Progenitor cell of endocrine pancreas (in vitro differentiated cells): ENCODE measurements around the gene SCN3A. TPM values are rescaled to one million over a fixed set of nuclear protein-coding genes. Genes with fewer than 3 reads are reported as not detected.

ENCODE experiments used
- DNase-seq: peaks from one replicate; pipeline ENCODE4 v3.0.0; 2021; ENCODE audit warnings: low spot score; ENCODE audit not compliant: unreplicated experiment
- H3K27ac Mint-ChIP-seq: 2 replicates; pipeline ENCODE4 v1.8.0; 2021; ENCODE audit warnings: mild to moderate bottlenecking, moderate library complexity, mixed read lengths
- H3K27me3 Mint-ChIP-seq: 2 replicates; pipeline ENCODE4 v1.8.0; 2021; ENCODE audit warnings: mixed read lengths
- H3K36me3 Mint-ChIP-seq: 2 replicates; pipeline ENCODE4 v1.8.0; 2022; ENCODE audit warnings: mixed read lengths; ENCODE audit not compliant: insufficient read depth
- H3K4me1 Mint-ChIP-seq: 2 replicates; pipeline ENCODE4 v1.8.0; 2021; ENCODE audit warnings: low read depth, mixed read lengths
- H3K4me3 Mint-ChIP-seq: 2 replicates; pipeline ENCODE4 v1.8.0; 2021; ENCODE audit warnings: low read depth, mild to moderate bottlenecking, moderate library complexity, mixed read lengths
- H3K9me3 Mint-ChIP-seq: 2 replicates; pipeline ENCODE4 v1.8.0; 2021; ENCODE audit warnings: low read depth, mixed read lengths
- total RNA-seq: library from RNA; stranded (reverse); gene quantifications from 2 replicates; pipeline ENCODE4 v1.2.1, GENCODE V29; 2021
- TF ChIP-seq, protein P1 (sequence below): fragments of 200-600 bp; sonication (generic); IDR thresholded peaks from one replicate; pipeline ENCODE4 v1.5.0; 2021; ENCODE audit warnings: antibody characterized with exemption, mild to moderate bottlenecking; ENCODE audit not compliant: unreplicated experiment

SCN3A gene
- total RNA-seq, 1 donor from 2014 or later, result 4.7 TPM

DNA sequence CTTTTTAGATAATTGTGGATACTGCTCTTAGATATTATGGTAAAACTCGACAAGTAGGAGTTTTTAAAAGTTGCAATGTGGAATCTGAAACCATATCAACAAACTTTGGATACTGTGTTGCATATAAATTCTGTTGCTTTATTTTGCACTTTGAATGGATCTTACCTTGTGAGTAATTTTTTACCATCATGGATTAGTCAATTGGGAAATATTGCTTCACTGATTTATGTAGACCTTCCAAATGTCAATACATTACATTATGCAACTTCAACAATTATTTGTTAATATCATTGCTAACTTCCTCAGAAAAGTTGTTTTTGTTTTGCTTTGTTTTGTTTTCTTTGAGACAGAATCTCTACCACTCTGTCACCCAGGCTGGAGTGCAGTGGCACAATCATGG lies 146.5 kb downstream of the SCN3A start:
- Mint-ChIP-seq H3K4me3 (no peak overlapping the region), H3K27me3 (no peaks in the 10 kb centered on the region), H3K4me1 (peaks cover 14% of the 10 kb centered on the region), H3K9me3 (no peaks in the 10 kb centered on the region), H3K36me3 (no peaks in the 10 kb centered on the region), H3K27ac (no peak overlapping the region)
- TF ChIP-seq, protein P1, sequence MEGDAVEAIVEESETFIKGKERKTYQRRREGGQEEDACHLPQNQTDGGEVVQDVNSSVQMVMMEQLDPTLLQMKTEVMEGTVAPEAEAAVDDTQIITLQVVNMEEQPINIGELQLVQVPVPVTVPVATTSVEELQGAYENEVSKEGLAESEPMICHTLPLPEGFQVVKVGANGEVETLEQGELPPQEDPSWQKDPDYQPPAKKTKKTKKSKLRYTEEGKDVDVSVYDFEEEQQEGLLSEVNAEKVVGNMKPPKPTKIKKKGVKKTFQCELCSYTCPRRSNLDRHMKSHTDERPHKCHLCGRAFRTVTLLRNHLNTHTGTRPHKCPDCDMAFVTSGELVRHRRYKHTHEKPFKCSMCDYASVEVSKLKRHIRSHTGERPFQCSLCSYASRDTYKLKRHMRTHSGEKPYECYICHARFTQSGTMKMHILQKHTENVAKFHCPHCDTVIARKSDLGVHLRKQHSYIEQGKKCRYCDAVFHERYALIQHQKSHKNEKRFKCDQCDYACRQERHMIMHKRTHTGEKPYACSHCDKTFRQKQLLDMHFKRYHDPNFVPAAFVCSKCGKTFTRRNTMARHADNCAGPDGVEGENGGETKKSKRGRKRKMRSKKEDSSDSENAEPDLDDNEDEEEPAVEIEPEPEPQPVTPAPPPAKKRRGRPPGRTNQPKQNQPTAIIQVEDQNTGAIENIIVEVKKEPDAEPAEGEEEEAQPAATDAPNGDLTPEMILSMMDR, result no peak
- no peak for DNase-seq

DNA sequence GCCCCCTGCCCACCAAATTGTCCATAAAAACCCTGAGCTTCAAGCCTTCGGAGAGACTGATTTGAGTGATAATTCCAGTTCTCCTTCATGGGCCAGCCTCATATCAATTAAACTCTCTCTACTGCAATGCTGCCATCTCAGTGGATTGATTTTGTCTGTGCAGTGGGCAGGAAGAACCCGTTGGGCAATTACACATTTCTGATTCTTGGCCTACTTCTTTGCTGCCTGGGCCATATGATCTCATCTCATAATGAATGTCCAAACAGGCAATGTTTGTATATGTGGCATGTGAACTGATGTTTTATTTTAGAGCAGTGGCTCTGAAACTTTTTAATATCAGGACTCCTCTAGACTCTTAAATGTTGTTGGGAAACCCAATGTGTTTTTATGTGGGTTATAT lies 147.3 kb downstream of the SCN3A start:
- Mint-ChIP-seq H3K9me3 (no peaks in the 10 kb centered on the region), H3K36me3 (no peaks in the 10 kb centered on the region), H3K27ac (no peak overlapping the region), H3K4me1 (peaks cover 14% of the 10 kb centered on the region), H3K4me3 (no peak overlapping the region), H3K27me3 (no peaks in the 10 kb centered on the region)
- TF ChIP-seq, protein P1, result no peak
- DNase-seq, result no peak

GRCh38 chr2:165055082-165055851 lies 148.6 kb downstream of the SCN3A start:
- Mint-ChIP-seq H3K27me3 (no peaks in the 10 kb centered on the region), H3K4me1 (peaks cover 14% of the 10 kb centered on the region), H3K9me3 (no peaks in the 10 kb centered on the region), H3K4me3 (no peak overlapping the region), H3K36me3 (no peaks in the 10 kb centered on the region), H3K27ac (no peak overlapping the region)
- DNase-seq, result no peak
- TF ChIP-seq, protein P1, result no peak

DNA sequence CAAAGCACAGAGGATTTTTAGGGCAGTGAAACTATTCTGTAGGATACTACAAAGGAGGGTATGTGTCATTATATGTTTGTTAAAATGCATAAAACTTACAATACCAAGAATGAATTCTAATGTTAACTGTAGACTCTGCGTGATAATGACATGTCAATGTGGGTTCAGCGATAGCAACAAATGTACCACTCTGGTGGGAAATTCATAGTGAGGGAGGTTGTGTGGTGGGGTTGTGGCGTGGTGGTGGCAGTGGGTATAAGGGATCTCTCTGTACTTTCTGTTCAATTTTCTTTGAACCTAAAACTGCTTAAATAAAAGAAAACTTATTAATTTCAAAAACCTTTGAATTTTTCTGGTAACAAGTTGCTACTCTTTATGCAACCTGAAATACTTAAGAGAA lies 149.2 kb downstream of the SCN3A start:
- H3K36me3 Mint-ChIP-seq, result no peaks in the 10 kb centered on the region
- H3K4me3 Mint-ChIP-seq, result no peak overlapping the region
- H3K4me1 Mint-ChIP-seq, result peaks cover 14% of the 10 kb centered on the region
- TF ChIP-seq, protein P1, result no peak
- H3K27me3 Mint-ChIP-seq, result no peaks in the 10 kb centered on the region
- no peak for DNase-seq
- H3K9me3 Mint-ChIP-seq, result no peaks in the 10 kb centered on the region
- H3K27ac Mint-ChIP-seq, result no peak overlapping the region

DNA sequence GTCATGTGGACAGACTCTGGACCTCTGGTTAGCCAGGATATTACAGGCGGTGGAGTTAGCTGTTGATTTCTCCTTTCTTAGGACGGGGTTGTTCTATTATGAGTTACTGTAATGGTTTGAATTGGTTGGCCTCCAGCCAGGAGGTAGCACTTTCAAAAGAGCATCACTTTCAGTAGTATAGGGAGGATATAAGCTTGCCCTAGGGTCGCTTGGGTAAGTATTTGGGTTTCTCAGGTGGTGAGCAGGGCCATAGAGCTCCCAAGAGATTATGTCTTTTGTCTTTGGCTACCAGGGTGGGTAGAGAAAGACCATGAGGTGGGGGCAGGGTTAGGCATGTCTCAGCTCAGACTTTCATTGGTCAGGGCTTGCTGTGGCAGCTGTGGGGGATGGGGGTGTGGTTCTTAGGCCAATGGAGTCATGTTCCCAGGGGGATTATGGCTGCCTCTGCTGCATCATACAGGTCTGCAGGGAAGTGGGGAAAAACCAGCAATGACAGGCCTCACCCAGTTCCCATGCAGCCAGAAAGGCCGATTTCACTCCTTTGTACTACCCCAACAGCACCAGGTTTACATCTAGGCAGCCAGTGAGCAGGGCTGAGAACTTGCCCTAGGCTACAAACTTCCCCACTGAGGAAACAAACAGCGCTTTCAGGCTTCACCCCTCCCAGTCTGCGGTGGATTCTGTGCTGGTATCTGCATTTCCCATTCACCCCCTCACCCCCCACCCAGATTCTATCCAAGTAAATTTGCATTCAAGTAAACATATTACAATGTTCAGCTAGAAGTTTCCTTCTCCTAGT lies 159.1 kb downstream of the SCN3A start:
- Mint-ChIP-seq H3K9me3 (peaks cover 11% of the 10 kb centered on the region), H3K4me3 (no peak overlapping the region), H3K27me3 (no peaks in the 10 kb centered on the region), H3K36me3 (no peaks in the 10 kb centered on the region), H3K4me1 (no peaks in the 10 kb centered on the region), H3K27ac (no peak overlapping the region)
- TF ChIP-seq, protein P1, result no peak
- DNase-seq, result no peak

Other genes starting within 250 kb of the SCN3A start
- 16.6 and 20.1 TPM in 2 replicates for gene SLC38A11, start 248.5 kb downstream of the SCN3A start, total RNA-seq
- gene SCN2A, start 35.4 kb upstream of the SCN3A start, total RNA-seq, result 0.86 and 1.0 TPM in 2 replicates